Fibroblast of lung (primary cell): ENCODE measurements around the gene CT55.

Experiments
- EZH2 ChIP-seq: IDR thresholded peaks from 2 replicates; pipeline ENCODE4 v1.5.1; 2012; ENCODE audit warnings: low read length, control low read depth, mild to moderate bottlenecking; ENCODE audit errors: missing control alignments
- TF ChIP-seq, protein P1 (sequence below), 2 donors: IDR thresholded peaks in 1 of 2; conservative IDR thresholded peaks in 1 of 2; 1 replicate in 1 of 2; 2 replicates in 1 of 2; pipeline ENCODE4 v1.5.1; 2011 to 2012; ENCODE audit warnings: low read length in 2 of 2, control low read depth in 1 of 2, inconsistent platforms in 1 of 2, low read depth in 1 of 2, mild to moderate bottlenecking in 1 of 2

DNA sequence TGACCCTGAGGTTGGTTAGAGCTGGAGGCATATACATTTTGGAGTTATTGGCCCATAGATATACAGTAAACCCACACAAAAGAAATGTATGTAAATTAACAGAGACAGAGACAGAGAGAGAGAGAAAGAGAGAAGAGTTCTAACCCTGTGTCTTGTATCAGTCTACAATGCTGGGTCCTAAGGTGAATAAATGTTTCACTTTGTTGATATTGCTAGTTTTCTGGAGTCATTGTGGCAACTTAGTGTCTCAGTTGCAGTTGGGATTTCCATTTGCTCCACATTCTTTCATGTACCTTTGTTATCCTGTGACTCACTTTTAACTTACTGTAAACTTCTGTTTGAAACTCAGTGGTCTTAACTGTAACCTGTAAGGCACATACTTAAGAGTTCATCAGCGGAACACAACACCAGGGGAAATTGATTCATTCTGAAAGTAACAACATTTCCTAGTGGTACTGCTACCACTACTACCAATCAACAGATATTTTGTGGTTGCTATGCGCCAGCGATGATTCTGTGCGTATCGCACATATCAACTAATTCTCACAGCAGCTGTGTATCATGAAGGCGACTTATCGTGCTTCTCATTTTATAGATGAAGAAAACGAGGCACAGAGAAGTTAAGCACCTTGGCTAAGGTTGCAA is 42.1 kb upstream of the CT55 start:
- no peak for TF ChIP-seq EZH2
- TF ChIP-seq, protein P1, sequence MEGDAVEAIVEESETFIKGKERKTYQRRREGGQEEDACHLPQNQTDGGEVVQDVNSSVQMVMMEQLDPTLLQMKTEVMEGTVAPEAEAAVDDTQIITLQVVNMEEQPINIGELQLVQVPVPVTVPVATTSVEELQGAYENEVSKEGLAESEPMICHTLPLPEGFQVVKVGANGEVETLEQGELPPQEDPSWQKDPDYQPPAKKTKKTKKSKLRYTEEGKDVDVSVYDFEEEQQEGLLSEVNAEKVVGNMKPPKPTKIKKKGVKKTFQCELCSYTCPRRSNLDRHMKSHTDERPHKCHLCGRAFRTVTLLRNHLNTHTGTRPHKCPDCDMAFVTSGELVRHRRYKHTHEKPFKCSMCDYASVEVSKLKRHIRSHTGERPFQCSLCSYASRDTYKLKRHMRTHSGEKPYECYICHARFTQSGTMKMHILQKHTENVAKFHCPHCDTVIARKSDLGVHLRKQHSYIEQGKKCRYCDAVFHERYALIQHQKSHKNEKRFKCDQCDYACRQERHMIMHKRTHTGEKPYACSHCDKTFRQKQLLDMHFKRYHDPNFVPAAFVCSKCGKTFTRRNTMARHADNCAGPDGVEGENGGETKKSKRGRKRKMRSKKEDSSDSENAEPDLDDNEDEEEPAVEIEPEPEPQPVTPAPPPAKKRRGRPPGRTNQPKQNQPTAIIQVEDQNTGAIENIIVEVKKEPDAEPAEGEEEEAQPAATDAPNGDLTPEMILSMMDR (conservative IDR thresholded peaks at IDR 0.05 in 1 of 2, IDR thresholded peaks at IDR 0.05 in 1 of 2; ENCODE audit: low read depth in 1 of 2, low read length in 2 of 2), result no peak
